HG02588 (cell line): Measurements from ENCODE around the gene C10orf120.

ENCODE experiments used
- ATAC-seq: cut with Tn5 transposase; IDR thresholded peaks from one replicate; pipeline ENCODE4 v1.9.1; 2021; ENCODE audit warnings: mild to moderate bottlenecking, moderate library complexity; ENCODE audit not compliant: unreplicated experiment

The C10orf120 gene

GRCh38 chr10:122662231-122662630 lies 37.4 kb downstream of the C10orf120 start:
- ATAC-seq = no peak

- ATAC-seq = no peak
These were observed 39.0 kb downstream of the C10orf120 start for GRCh38 chr10:122660696-122661095.

GRCh38 chr10:122659651-122660050 lies 40.0 kb downstream of the C10orf120 start:
- ATAC-seq = no peak

- no peak for ATAC-seq
These were observed 40.5 kb downstream of the C10orf120 start for GRCh38 chr10:122659126-122659525.

- no peak for ATAC-seq
These were observed 41.1 kb downstream of the C10orf120 start for GRCh38 chr10:122658356-122659049.

GRCh38 chr10:122657729-122658128 lies 41.9 kb downstream of the C10orf120 start:
- ATAC-seq = no peak

- ATAC-seq = no peak
These were observed 42.4 kb downstream of the C10orf120 start for GRCh38 chr10:122657255-122657654.

- no peak for ATAC-seq
These were observed 42.9 kb downstream of the C10orf120 start for GRCh38 chr10:122656741-122657140.

- no peak for ATAC-seq
These were observed 43.3 kb downstream of the C10orf120 start for GRCh38 chr10:122656308-122656705.

- ATAC-seq = no peak
These were observed 43.9 kb downstream of the C10orf120 start for GRCh38 chr10:122655524-122656307.

GRCh38 chr10:122650331-122650730 lies 49.3 kb downstream of the C10orf120 start:
- no peak for ATAC-seq

GRCh38 chr10:122649903-122650302 lies 49.7 kb downstream of the C10orf120 start:
- ATAC-seq = no peak

GRCh38 chr10:122648599-122649428 lies 50.8 kb downstream of the C10orf120 start:
- ATAC-seq = no peak
